GM23338 (cell line): ENCODE data around the gene SPNS1. TPM values are rescaled to one million over a fixed set of nuclear protein-coding genes. Genes with fewer than 3 reads are reported as not detected.

ENCODE experiments used
- ATAC-seq: fragments of 200-7000 bp; cut with Tn5 transposase; 3 replicates; pipeline ENCODE4 v1.9.1; 2020
- DNase-seq: peaks from one replicate; pipeline ENCODE4 v3.0.0-alpha.2; 2015; ENCODE audit warnings: low spot score
- H2AFZ ChIP-seq: fragments of 200-600 bp; sonication (generic); 2 replicates; pipeline ENCODE4 v1.8.0; 2016; ENCODE audit warnings: antibody characterized with exemption, mild to moderate bottlenecking, moderate library complexity
- H3F3A ChIP-seq: fragments of 200-600 bp; sonication (generic); replicated peaks from 2 replicates; pipeline ENCODE4 v1.8.0; 2017; ENCODE audit warnings: antibody characterized with exemption, mixed run types, low read depth
- H3K27ac ChIP-seq: fragments of 200-600 bp; sonication (generic); 2 replicates; pipeline ENCODE4 v1.6.1; 2016; ENCODE audit warnings: low read depth
- H3K27me3 ChIP-seq: fragments of 200-600 bp; sonication (generic); 2 replicates; pipeline ENCODE4 v1.8.0; 2016; ENCODE audit warnings: mild to moderate bottlenecking, mixed run types, moderate library complexity; ENCODE audit not compliant: insufficient read depth
- H3K36me3 ChIP-seq: fragments of 200-600 bp; sonication (generic); 2 replicates; pipeline ENCODE4 v1.8.0; 2016; ENCODE audit warnings: mild to moderate bottlenecking; ENCODE audit not compliant: insufficient read depth
- H3K4me1 ChIP-seq: fragments of 200-600 bp; sonication (generic); 2 replicates; pipeline ENCODE4 v1.8.0; 2016; ENCODE audit warnings: mild to moderate bottlenecking, moderate library complexity; ENCODE audit not compliant: insufficient read depth
- H3K4me2 ChIP-seq: fragments of 200-600 bp; sonication (generic); 2 replicates; pipeline ENCODE4 v1.7.1; 2017; ENCODE audit warnings: mixed run types
- H3K4me3 ChIP-seq: fragments of 200-600 bp; sonication (generic); 2 replicates; pipeline ENCODE4 v1.6.1; 2016; ENCODE audit warnings: mixed run types
- H3K79me2 ChIP-seq: fragments of 200-600 bp; sonication (generic); replicated peaks from 2 replicates; pipeline ENCODE4 v1.8.0; 2017; ENCODE audit warnings: mild to moderate bottlenecking; ENCODE audit not compliant: insufficient read depth
- H3K9me2 ChIP-seq: fragments of 200-600 bp; sonication (generic); 2 replicates; pipeline ENCODE4 v1.8.0; 2017; ENCODE audit not compliant: insufficient read depth
- H4K20me1 ChIP-seq: fragments of 200-600 bp; sonication (generic); replicated peaks from 2 replicates; pipeline ENCODE4 v1.8.0; 2017; ENCODE audit warnings: mild to moderate bottlenecking; ENCODE audit not compliant: insufficient read depth
- H3K27ac Mint-ChIP-seq: 2 replicates; pipeline ENCODE4 v1.8.0; 2020; ENCODE audit warnings: inconsistent platforms, mild to moderate bottlenecking, moderate library complexity, mixed read lengths
- H3K27me3 Mint-ChIP-seq: 3 replicates; pipeline ENCODE4 v1.8.0; 2022; ENCODE audit warnings: low read depth, mild to moderate bottlenecking, moderate library complexity, mixed read lengths, inconsistent platforms; ENCODE audit not compliant: insufficient read depth, poor library complexity
- H3K36me3 Mint-ChIP-seq: 3 replicates; pipeline ENCODE4 v1.8.0; 2021; ENCODE audit warnings: low read depth, mild to moderate bottlenecking, inconsistent platforms, moderate library complexity, mixed read lengths
- H3K4me1 Mint-ChIP-seq: 3 replicates; pipeline ENCODE4 v1.8.0; 2020; ENCODE audit warnings: mild to moderate bottlenecking, inconsistent platforms, mixed read lengths
- H3K4me3 Mint-ChIP-seq: 3 replicates; pipeline ENCODE4 v1.8.0; 2021; ENCODE audit warnings: moderate library complexity, mild to moderate bottlenecking, inconsistent platforms, mixed read lengths
- H3K9me3 Mint-ChIP-seq: 3 replicates; pipeline ENCODE4 v1.8.0; 2020; ENCODE audit warnings: moderate library complexity, mild to moderate bottlenecking, inconsistent platforms, mixed read lengths
- CREB1 ChIP-seq: fragments of 250-450 bp; sonication (Bioruptor Pico); IDR thresholded peaks from 2 replicates; pipeline ENCODE4 v1.5.0; 2020; ENCODE audit warnings: low read depth, mild to moderate bottlenecking, moderate library complexity
- EZH2 ChIP-seq: fragments of 200-600 bp; sonication (generic); IDR thresholded peaks from one replicate; pipeline ENCODE4 v1.8.0; 2017; ENCODE audit warnings: antibody characterized with exemption, mild to moderate bottlenecking, low read depth; ENCODE audit not compliant: unreplicated experiment
- EZH2phosphoT487 ChIP-seq: fragments of 200-600 bp; sonication (generic); IDR thresholded peaks from one replicate; pipeline ENCODE4 v1.8.1; 2018; ENCODE audit warnings: antibody characterized with exemption; ENCODE audit not compliant: unreplicated experiment
- JUNB ChIP-seq: IDR thresholded peaks from one replicate; pipeline ENCODE4 v1.6.1; 2016; ENCODE audit warnings: antibody characterized with exemption; ENCODE audit not compliant: unreplicated experiment
- NANOG ChIP-seq: IDR thresholded peaks from 2 replicates; pipeline ENCODE4 v1.6.1; 2016; ENCODE audit warnings: antibody characterized with exemption, borderline replicate concordance
- POLR2AphosphoS5 ChIP-seq: IDR thresholded peaks from 2 replicates; pipeline ENCODE4 v1.6.1; 2016; ENCODE audit warnings: antibody characterized with exemption, low read depth
- STAT1 ChIP-seq: IDR thresholded peaks from one replicate; pipeline ENCODE4 v1.6.1; 2016; ENCODE audit warnings: antibody characterized with exemption; ENCODE audit not compliant: unreplicated experiment
- ZNF114 ChIP-seq: fragments of 250-450 bp; sonication (Bioruptor Pico); IDR thresholded peaks from 2 replicates; pipeline ENCODE4 v1.5.0; 2020; ENCODE audit warnings: mild to moderate bottlenecking, moderate library complexity
- ZNF331 ChIP-seq: fragments of 250-450 bp; sonication (Bioruptor Pico); IDR thresholded peaks from 2 replicates; pipeline ENCODE4 v1.5.0; 2020; ENCODE audit warnings: low read depth, mild to moderate bottlenecking, moderate library complexity
- ZNF462 ChIP-seq: fragments of 250-450 bp; sonication (Bioruptor Pico); IDR thresholded peaks from 2 replicates; pipeline ENCODE4 v1.5.0; 2020; ENCODE audit warnings: mild to moderate bottlenecking, moderate library complexity
- polyA plus RNA-seq: library from polyadenylated mRNA; unstranded; fragments of >200 nt; fragmentation: Nextera tagmentation; extraction: Ambion mirVana; gene quantifications from 2 replicates; pipeline ENCODE4 v1.2.1, GENCODE V29; 2016
- total RNA-seq: library from RNA; depleted of rRNA; stranded (reverse); fragments of >200 nt; shearing (Covaris generic); gene quantifications from 2 replicates; pipeline ENCODE4 v1.2.3, GENCODE V29; 2014
- TF ChIP-seq, protein P1 (sequence below): IDR thresholded peaks from 2 replicates; pipeline ENCODE4 v1.6.1; 2016; ENCODE audit warnings: antibody characterized with exemption
- TF ChIP-seq, protein P2 (sequence below), 2 experiments: fragments of 200-600 bp in 1 of 2; sonication (generic) in 1 of 2; conservative IDR thresholded peaks; 2 replicates each; pipeline versions ENCODE4 v1.5.1 to v1.6.1; 2016 to 2017; ENCODE audit warnings: antibody characterized with exemption in 2 of 2, low read depth in 2 of 2, mild to moderate bottlenecking in 2 of 2, moderate library complexity in 1 of 2
- TF ChIP-seq, protein P3 (sequence below): IDR thresholded peaks from one replicate; pipeline ENCODE4 v1.6.1; 2018; ENCODE audit warnings: antibody characterized with exemption; ENCODE audit not compliant: unreplicated experiment

The SPNS1 gene
- total and polyA plus RNA-seq, 2 experiments from 2014 or later = 37.2 to 48.5 TPM

- H3K27ac ChIP-seq = no peak overlapping the region
- no peak overlapping the region for H3K4me3 ChIP-seq
- H3F3A ChIP-seq = no peaks in the 10 kb centered on the region
- Mint-ChIP-seq H3K27ac (no peak overlapping the region), H3K4me1 (peaks cover 8% of the 10 kb centered on the region), H3K36me3 (no peaks in the 10 kb centered on the region), H3K27me3 (peaks cover 9% of the 10 kb centered on the region), H3K9me3 (no peaks in the 10 kb centered on the region), H3K4me3 (no peak overlapping the region)
- no peak for TF ChIP-seq EZH2phosphoT487
- TF ChIP-seq EZH2 = no peak
- no peak for TF ChIP-seq ZNF331
- TF ChIP-seq, protein P1, sequence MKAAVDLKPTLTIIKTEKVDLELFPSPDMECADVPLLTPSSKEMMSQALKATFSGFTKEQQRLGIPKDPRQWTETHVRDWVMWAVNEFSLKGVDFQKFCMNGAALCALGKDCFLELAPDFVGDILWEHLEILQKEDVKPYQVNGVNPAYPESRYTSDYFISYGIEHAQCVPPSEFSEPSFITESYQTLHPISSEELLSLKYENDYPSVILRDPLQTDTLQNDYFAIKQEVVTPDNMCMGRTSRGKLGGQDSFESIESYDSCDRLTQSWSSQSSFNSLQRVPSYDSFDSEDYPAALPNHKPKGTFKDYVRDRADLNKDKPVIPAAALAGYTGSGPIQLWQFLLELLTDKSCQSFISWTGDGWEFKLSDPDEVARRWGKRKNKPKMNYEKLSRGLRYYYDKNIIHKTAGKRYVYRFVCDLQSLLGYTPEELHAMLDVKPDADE = no peak
- TF ChIP-seq, protein P2, sequence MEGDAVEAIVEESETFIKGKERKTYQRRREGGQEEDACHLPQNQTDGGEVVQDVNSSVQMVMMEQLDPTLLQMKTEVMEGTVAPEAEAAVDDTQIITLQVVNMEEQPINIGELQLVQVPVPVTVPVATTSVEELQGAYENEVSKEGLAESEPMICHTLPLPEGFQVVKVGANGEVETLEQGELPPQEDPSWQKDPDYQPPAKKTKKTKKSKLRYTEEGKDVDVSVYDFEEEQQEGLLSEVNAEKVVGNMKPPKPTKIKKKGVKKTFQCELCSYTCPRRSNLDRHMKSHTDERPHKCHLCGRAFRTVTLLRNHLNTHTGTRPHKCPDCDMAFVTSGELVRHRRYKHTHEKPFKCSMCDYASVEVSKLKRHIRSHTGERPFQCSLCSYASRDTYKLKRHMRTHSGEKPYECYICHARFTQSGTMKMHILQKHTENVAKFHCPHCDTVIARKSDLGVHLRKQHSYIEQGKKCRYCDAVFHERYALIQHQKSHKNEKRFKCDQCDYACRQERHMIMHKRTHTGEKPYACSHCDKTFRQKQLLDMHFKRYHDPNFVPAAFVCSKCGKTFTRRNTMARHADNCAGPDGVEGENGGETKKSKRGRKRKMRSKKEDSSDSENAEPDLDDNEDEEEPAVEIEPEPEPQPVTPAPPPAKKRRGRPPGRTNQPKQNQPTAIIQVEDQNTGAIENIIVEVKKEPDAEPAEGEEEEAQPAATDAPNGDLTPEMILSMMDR (conservative IDR thresholded peaks at IDR 0.05; ENCODE audit: low read depth in 2 of 2) = no peak
- no peak for TF ChIP-seq NANOG
- TF ChIP-seq CREB1 (CRISPR knock-in tag) = no peak
- TF ChIP-seq ZNF462 (CRISPR knock-in tag) = no peak
- no peak for TF ChIP-seq JUNB
- TF ChIP-seq, protein P3, sequence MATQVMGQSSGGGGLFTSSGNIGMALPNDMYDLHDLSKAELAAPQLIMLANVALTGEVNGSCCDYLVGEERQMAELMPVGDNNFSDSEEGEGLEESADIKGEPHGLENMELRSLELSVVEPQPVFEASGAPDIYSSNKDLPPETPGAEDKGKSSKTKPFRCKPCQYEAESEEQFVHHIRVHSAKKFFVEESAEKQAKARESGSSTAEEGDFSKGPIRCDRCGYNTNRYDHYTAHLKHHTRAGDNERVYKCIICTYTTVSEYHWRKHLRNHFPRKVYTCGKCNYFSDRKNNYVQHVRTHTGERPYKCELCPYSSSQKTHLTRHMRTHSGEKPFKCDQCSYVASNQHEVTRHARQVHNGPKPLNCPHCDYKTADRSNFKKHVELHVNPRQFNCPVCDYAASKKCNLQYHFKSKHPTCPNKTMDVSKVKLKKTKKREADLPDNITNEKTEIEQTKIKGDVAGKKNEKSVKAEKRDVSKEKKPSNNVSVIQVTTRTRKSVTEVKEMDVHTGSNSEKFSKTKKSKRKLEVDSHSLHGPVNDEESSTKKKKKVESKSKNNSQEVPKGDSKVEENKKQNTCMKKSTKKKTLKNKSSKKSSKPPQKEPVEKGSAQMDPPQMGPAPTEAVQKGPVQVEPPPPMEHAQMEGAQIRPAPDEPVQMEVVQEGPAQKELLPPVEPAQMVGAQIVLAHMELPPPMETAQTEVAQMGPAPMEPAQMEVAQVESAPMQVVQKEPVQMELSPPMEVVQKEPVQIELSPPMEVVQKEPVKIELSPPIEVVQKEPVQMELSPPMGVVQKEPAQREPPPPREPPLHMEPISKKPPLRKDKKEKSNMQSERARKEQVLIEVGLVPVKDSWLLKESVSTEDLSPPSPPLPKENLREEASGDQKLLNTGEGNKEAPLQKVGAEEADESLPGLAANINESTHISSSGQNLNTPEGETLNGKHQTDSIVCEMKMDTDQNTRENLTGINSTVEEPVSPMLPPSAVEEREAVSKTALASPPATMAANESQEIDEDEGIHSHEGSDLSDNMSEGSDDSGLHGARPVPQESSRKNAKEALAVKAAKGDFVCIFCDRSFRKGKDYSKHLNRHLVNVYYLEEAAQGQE = no peak
- no peak for TF ChIP-seq ZNF114 (CRISPR knock-in tag)
- TF ChIP-seq POLR2AphosphoS5 = no peak
- no peak for TF ChIP-seq STAT1
- H3K79me2 ChIP-seq = no peaks in the 10 kb centered on the region
- H4K20me1 ChIP-seq = no peaks in the 10 kb centered on the region
- H3K9me2 ChIP-seq = no peaks in the 10 kb centered on the region
- ATAC-seq (no peak), DNase-seq (no peak)
- no peaks in the 10 kb centered on the region for H3K27me3 ChIP-seq
- H2AFZ ChIP-seq = no peak overlapping the region
- H3K4me1 ChIP-seq = no peaks in the 10 kb centered on the region
- H3K4me2 ChIP-seq = no peak overlapping the region
- H3K36me3 ChIP-seq = no peaks in the 10 kb centered on the region
Measured at GRCh38 chr16:29024278-29024677, 49.7 kb downstream of the SPNS1 start.
